ENCODE measurements around the gene LY6G6F. TPM values are rescaled to one million over a fixed set of nuclear protein-coding genes. Genes with fewer than 3 reads are reported as not detected.

The LY6G6F gene
- total RNA-seq, 1 donor from 2014 or later = not detected

- no peak for FAIRE-seq
- DNase-seq (ENCODE audit: low spot score in 2 of 2) = peak in 1 of 2 donors; percentile 65
Measured at GRCh38 chr6:31736021-31736767, 29.5 kb downstream of the LY6G6F start, which contains the start of gene CLIC1. Gene CLIC1 (minus strand): TSS chr6:31736530. CDS start chr6:31736300, 230 bp downstream.

- FAIRE-seq = no peak
- no peak for DNase-seq (ENCODE audit: low spot score in 2 of 2)
Measured at GRCh38 chr6:31736768-31737314, 30.2 kb downstream of the LY6G6F start.

GRCh38 chr6:31737315-31737990, 30.8 kb downstream of the LY6G6F start:
- no peak for DNase-seq (ENCODE audit: low spot score in 2 of 2)
- FAIRE-seq = no peak

- FAIRE-seq = no peak
- no peak for DNase-seq (ENCODE audit: low spot score in 2 of 2)
Measured at GRCh38 chr6:31737991-31738979, 31.6 kb downstream of the LY6G6F start.

- FAIRE-seq (no peak), DNase-seq (ENCODE audit: low spot score in 2 of 2) (peak; percentile 98 to 99)
Measured at GRCh38 chr6:31739639-31740396, 33.2 kb downstream of the LY6G6F start, which contains the start of gene MSH5. Gene MSH5 (plus strand): TSS chr6:31740005. CDS start chr6:31740467, 462 bp downstream.

- FAIRE-seq (no peak), DNase-seq (ENCODE audit: low spot score in 2 of 2) (no peak)
Measured at GRCh38 chr6:31740397-31741223, 33.9 kb downstream of the LY6G6F start.

- FAIRE-seq (no peak), DNase-seq (ENCODE audit: low spot score in 2 of 2) (no peak)
Measured at GRCh38 chr6:31741815-31742214, 35.1 kb downstream of the LY6G6F start.

GRCh38 chr6:31742894-31743293, 36.2 kb downstream of the LY6G6F start:
- no peak for DNase-seq (ENCODE audit: low spot score in 2 of 2)
- no peak for FAIRE-seq

- no peak for DNase-seq (ENCODE audit: low spot score in 2 of 2)
- no peak for FAIRE-seq
Measured at GRCh38 chr6:31744422-31744821, 37.8 kb downstream of the LY6G6F start.

GRCh38 chr6:31749301-31750036, 42.8 kb downstream of the LY6G6F start:
- no peak for FAIRE-seq

GRCh38 chr6:31750411-31751022, 43.9 kb downstream of the LY6G6F start:
- DNase-seq (ENCODE audit: low spot score in 2 of 2) (no peak), FAIRE-seq (no peak)

More at GRCh38 chr6:31749301-31750036, 42.8 kb downstream of the LY6G6F start:
- no peak for DNase-seq (ENCODE audit: low spot score in 2 of 2)

GRCh38 chr6:31752739-31753319, 46.2 kb downstream of the LY6G6F start:
- no peak for DNase-seq (ENCODE audit: low spot score in 2 of 2)
- no peak for FAIRE-seq

GRCh38 chr6:31758281-31758680, 51.6 kb downstream of the LY6G6F start:
- no peak for DNase-seq (ENCODE audit: low spot score in 2 of 2)
- no peak for FAIRE-seq

All from frontal cortex (tissue), 4 donors.